HEK293 (cell line): ENCODE data around the gene VEGFB.

ENCODE experiments used
- CTCF ChIA-PET: fragments of 350-600 bp; formaldehyde crosslinking; extraction: SDS; loops from one replicate; lab custom pipeline; 2021; ENCODE audit warnings: antibody characterized with exemption; lab: Yijun Ruan, JAX
- POLR2A ChIA-PET: fragments of 300-600 bp; formaldehyde crosslinking; extraction: SDS; loops from one replicate; lab custom pipeline; 2020; ENCODE audit warnings: antibody characterized with exemption, inconsistent platforms; lab: Yijun Ruan, JAX
- H3K27ac ChIP-seq: fragments of 200-500 bp; sonication (Bioruptor generic); 2 replicates; pipeline ENCODE4 v1.5.1; 2014; ENCODE audit warnings: low read depth, low read length, control low read depth, inconsistent platforms; ENCODE audit errors: extremely low read depth
- H3K36me3 ChIP-seq, 2 experiments: fragments of 200-500 bp in 1 of 2; sonication (Bioruptor generic) in 1 of 2; 1 replicate in 1 of 2; 2 replicates in 1 of 2; pipeline ENCODE4 v1.5.1; 2014 to 2017; ENCODE audit warnings: inconsistent platforms in 2 of 2, low read length in 2 of 2; ENCODE audit not compliant: control insufficient read depth in 2 of 2, insufficient read depth in 1 of 2
- H3K4me1 ChIP-seq: fragments of 200-500 bp; sonication (Bioruptor generic); 2 replicates; pipeline ENCODE4 v1.5.1; 2014; ENCODE audit warnings: mild to moderate bottlenecking, low read length, inconsistent platforms; ENCODE audit not compliant: control insufficient read depth, insufficient read depth
- H3K4me3 ChIP-seq: 2 replicates; pipeline ENCODE4 v1.5.1; 2011; ENCODE audit warnings: low read depth, mild to moderate bottlenecking, control low read depth, low read length, moderate library complexity
- H3K9me3 ChIP-seq: fragments of 200-500 bp; sonication (Bioruptor generic); 2 replicates; pipeline ENCODE4 v1.5.1; 2014; ENCODE audit warnings: low read depth, low read length, inconsistent platforms; ENCODE audit not compliant: control insufficient read depth, insufficient read depth
- EGR2 ChIP-seq: fragments of 450-650 bp; formaldehyde crosslinking; IDR thresholded peaks from 2 replicates; pipeline ENCODE4 v1.5.1; 2016; ENCODE audit warnings: low read depth, missing biosample characterization, missing genetic modification characterization
- IKZF3 ChIP-seq: fragments of 450-650 bp; IDR thresholded peaks from 2 replicates; pipeline ENCODE4 v1.5.0; 2018; ENCODE audit warnings: missing biosample characterization, mild to moderate bottlenecking, missing genetic modification characterization, moderate library complexity
- KLF1 ChIP-seq: fragments of 450-650 bp; formaldehyde crosslinking; IDR thresholded peaks from 2 replicates; pipeline ENCODE4 v1.5.1; 2016; ENCODE audit warnings: missing biosample characterization, missing genetic modification characterization
- KLF9 ChIP-seq: fragments of 450-650 bp; formaldehyde crosslinking; IDR thresholded peaks from 2 replicates; pipeline ENCODE4 v1.5.1; 2016; ENCODE audit warnings: missing biosample characterization, missing genetic modification characterization, low read depth
- YY2 ChIP-seq: fragments of 450-650 bp; formaldehyde crosslinking; IDR thresholded peaks from 2 replicates; pipeline ENCODE4 v1.5.1; 2016; ENCODE audit warnings: missing biosample characterization, missing genetic modification characterization
- ZEB2 ChIP-seq: fragments of 450-650 bp; formaldehyde crosslinking; IDR thresholded peaks from 2 replicates; pipeline ENCODE4 v1.5.1; 2016; ENCODE audit warnings: missing biosample characterization, missing genetic modification characterization
- ZFHX2 ChIP-seq: fragments of 450-650 bp; formaldehyde crosslinking; conservative IDR thresholded peaks from 2 replicates; pipeline ENCODE4 v1.5.1; 2016; ENCODE audit warnings: missing biosample characterization, missing genetic modification characterization
- ZNF112 ChIP-seq: fragments of 450-650 bp; formaldehyde crosslinking; IDR thresholded peaks from 2 replicates; pipeline ENCODE4 v1.5.0; 2017; ENCODE audit warnings: missing biosample characterization, missing genetic modification characterization
- ZNF132 ChIP-seq: fragments of 450-650 bp; formaldehyde crosslinking; IDR thresholded peaks from 2 replicates; pipeline ENCODE4 v1.5.1; 2017; ENCODE audit warnings: missing biosample characterization, missing genetic modification characterization, borderline replicate concordance
- ZNF157 ChIP-seq: fragments of 450-650 bp; formaldehyde crosslinking; IDR thresholded peaks from 2 replicates; pipeline ENCODE4 v1.5.1; 2016; ENCODE audit warnings: missing biosample characterization, missing genetic modification characterization
- ZNF169 ChIP-seq: fragments of 450-650 bp; formaldehyde crosslinking; IDR thresholded peaks from 2 replicates; pipeline ENCODE4 v1.5.1; 2016; ENCODE audit warnings: missing biosample characterization, missing genetic modification characterization
- ZNF26 ChIP-seq: fragments of 450-650 bp; formaldehyde crosslinking; IDR thresholded peaks from 2 replicates; pipeline ENCODE4 v1.5.1; 2016; ENCODE audit warnings: missing biosample characterization, missing genetic modification characterization
- ZNF341 ChIP-seq: fragments of 450-650 bp; formaldehyde crosslinking; IDR thresholded peaks from 2 replicates; pipeline ENCODE4; 2016; ENCODE audit warnings: low read depth, missing biosample characterization, missing genetic modification characterization
- ZNF354C ChIP-seq: fragments of 450-650 bp; formaldehyde crosslinking; IDR thresholded peaks from 2 replicates; pipeline ENCODE4 v1.5.1; 2016; ENCODE audit warnings: missing biosample characterization, missing genetic modification characterization, low read depth, borderline replicate concordance
- ZNF37A ChIP-seq: fragments of 450-650 bp; IDR thresholded peaks from 2 replicates; pipeline ENCODE4 v1.5.1; 2018; ENCODE audit warnings: missing biosample characterization, missing genetic modification characterization
- ZNF626 ChIP-seq: fragments of 450-650 bp; sonication (Bioruptor Pico); formaldehyde crosslinking; IDR thresholded peaks from 2 replicates; pipeline ENCODE4 v1.5.1; 2018; ENCODE audit warnings: missing biosample characterization, missing genetic modification characterization, inconsistent platforms
- ZNF660 ChIP-seq: fragments of 450-650 bp; IDR thresholded peaks from 2 replicates; pipeline ENCODE4 v1.5.1; 2018; ENCODE audit warnings: missing biosample characterization, mild to moderate bottlenecking, missing genetic modification characterization
- TF ChIP-seq, protein P1 (sequence below): fragments of 450-650 bp; formaldehyde crosslinking; IDR thresholded peaks from 2 replicates; pipeline ENCODE4 v1.5.1; 2016; ENCODE audit warnings: missing biosample characterization, missing genetic modification characterization

Gene VEGFB

GRCh38 chr11:64275841-64276240, 41.5 kb downstream of the VEGFB start:
- POLR2A ChIA-PET: interaction anchor here (0.7 to 1.1 kb wide), 3 partner anchors 9 to 70 kb away, joined by 3 read pairs; partner anchors contain the start of gene BAD
- no peak overlapping the region for H3K4me3 ChIP-seq
- H3K27ac ChIP-seq: no peak overlapping the region
- no peaks in the 10 kb centered on the region for H3K4me1 ChIP-seq
- no peak for TF ChIP-seq ZNF26
- TF ChIP-seq ZNF169 (tag by site-specific recombination): no peak
- TF ChIP-seq ZNF341: no peak
- TF ChIP-seq IKZF3: no peak
- no peak for TF ChIP-seq ZNF157 (tag by site-specific recombination)
- no peak for TF ChIP-seq ZNF354C
- TF ChIP-seq ZNF626 (tag by site-specific recombination): no peak
- TF ChIP-seq ZEB2 (tag by site-specific recombination): no peak
- no peak for TF ChIP-seq YY2 (tag by site-specific recombination)
- TF ChIP-seq KLF9 (tag by site-specific recombination): no peak
- no peak for TF ChIP-seq ZNF37A (tag by site-specific recombination)
- no peak for TF ChIP-seq ZNF132 (tag by site-specific recombination)
- CTCF ChIA-PET: interaction anchor here (1.0 to 1.8 kb wide), 7 partner anchors 9 to 69 kb away, joined by 3 to 9 read pairs (median 3); partner anchors contain the start of gene PLCB3
- H3K36me3 ChIP-seq: peaks cover 0 to 45% of the 10 kb centered on the region in 2 experiments; a peak in 2 of 3 replicates
- no peaks in the 10 kb centered on the region for H3K9me3 ChIP-seq

- Histone ChIP-seq H3K9me3 (no peaks in the 10 kb centered on the region), H3K4me3 (no peak overlapping the region), H3K36me3 (peaks cover 0 to 54% of the 10 kb centered on the region in 2 experiments; a peak in 2 of 3 replicates), H3K27ac (no peak overlapping the region), H3K4me1 (no peaks in the 10 kb centered on the region)
- no peak for TF ChIP-seq ZNF112 (tag by site-specific recombination)
- peak; percentile 61 for TF ChIP-seq ZFHX2 (tag by site-specific recombination)
- TF ChIP-seq EGR2: 0 out of 2 replicates have a peak, but pooled peaks have one; percentile 43
- TF ChIP-seq, protein P1, sequence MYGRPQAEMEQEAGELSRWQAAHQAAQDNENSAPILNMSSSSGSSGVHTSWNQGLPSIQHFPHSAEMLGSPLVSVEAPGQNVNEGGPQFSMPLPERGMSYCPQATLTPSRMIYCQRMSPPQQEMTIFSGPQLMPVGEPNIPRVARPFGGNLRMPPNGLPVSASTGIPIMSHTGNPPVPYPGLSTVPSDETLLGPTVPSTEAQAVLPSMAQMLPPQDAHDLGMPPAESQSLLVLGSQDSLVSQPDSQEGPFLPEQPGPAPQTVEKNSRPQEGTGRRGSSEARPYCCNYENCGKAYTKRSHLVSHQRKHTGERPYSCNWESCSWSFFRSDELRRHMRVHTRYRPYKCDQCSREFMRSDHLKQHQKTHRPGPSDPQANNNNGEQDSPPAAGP: 0 out of 2 replicates have a peak, but pooled peaks have one; percentile 30
- peak; percentile 97 for TF ChIP-seq KLF1
- CTCF ChIA-PET: interaction anchor here (0.6 to 1.8 kb wide), 9 partner anchors 20 to 191 kb away, joined by 3 to 9 read pairs (median 3); partner anchors contain the start of gene PLCB3
- POLR2A ChIA-PET: no interaction called here
Observed at GRCh38 chr11:64276653-64277431, 42.5 kb downstream of the VEGFB start.

DNA sequence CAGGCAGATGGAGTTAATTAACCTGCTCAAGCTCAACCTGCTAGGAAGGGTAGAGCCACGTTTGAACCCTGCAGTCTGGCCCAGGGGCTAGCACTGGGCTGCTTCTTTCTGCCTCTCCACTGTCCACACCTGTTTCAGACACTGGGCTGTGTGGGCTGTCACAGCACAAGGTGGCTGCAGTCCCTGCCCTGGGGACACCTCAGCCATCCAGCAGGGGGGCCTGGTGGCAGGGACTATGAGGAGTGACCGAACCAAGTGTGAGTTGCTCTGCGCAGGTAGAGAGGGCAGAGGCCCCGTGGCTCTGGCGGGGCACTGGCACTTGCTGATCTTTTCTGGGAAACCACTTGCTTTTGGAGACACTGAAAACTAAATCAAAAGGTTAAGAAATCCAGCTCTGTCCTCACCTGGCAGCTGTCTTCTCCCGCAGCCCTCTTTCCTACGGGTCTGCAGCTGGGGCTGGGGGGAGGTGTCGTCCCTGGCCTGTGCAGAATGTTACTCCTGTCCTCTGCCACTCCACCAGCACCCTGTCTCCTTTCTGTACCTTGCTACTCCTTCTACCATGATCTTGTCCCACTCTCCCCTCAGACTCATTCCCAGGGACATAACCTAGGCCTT, 44.3 kb downstream of the VEGFB start:
- Histone ChIP-seq H3K36me3 (peaks cover 9 to 64% of the 10 kb centered on the region in 2 experiments; a peak in 2 of 3 replicates), H3K4me3 (no peak overlapping the region)
- CTCF ChIA-PET: interaction anchor here (0.8 to 2.7 kb wide), 3 partner anchors 23 to 76 kb away, joined by 3 to 13 read pairs (median 4); no protein-coding TSS in a partner anchor
- TF ChIP-seq ZNF660 (tag by site-specific recombination): no peak
- TF ChIP-seq, all 188 proteins: peak for 0
- H3K9me3 ChIP-seq: no peaks in the 10 kb centered on the region
- POLR2A ChIA-PET: no interaction called here
- no peak overlapping the region for H3K27ac ChIP-seq
- H3K4me1 ChIP-seq: no peaks in the 10 kb centered on the region
